Muscle layer of colon (tissue), 2 donors: ENCODE measurements around the gene BMP7.

Source experiments
- H3K27ac ChIP-seq: one replicate; pipeline ENCODE4 v1.7.0; 2013; ENCODE audit warnings: low read depth, mild to moderate bottlenecking, low read length, moderate library complexity
- H3K27me3 ChIP-seq, 2 donors: one replicate each; pipeline ENCODE4 v1.7.0; 2013; ENCODE audit warnings: low read length in 2 of 2, mild to moderate bottlenecking in 2 of 2; ENCODE audit not compliant: insufficient read depth in 2 of 2, control insufficient read depth in 1 of 2
- H3K36me3 ChIP-seq: one replicate; pipeline ENCODE4 v1.7.0; 2013; ENCODE audit warnings: mild to moderate bottlenecking, low read length; ENCODE audit not compliant: insufficient read depth
- H3K4me1 ChIP-seq: one replicate; pipeline ENCODE4 v1.7.0; 2013; ENCODE audit warnings: mild to moderate bottlenecking, low read length; ENCODE audit not compliant: insufficient read depth
- H3K4me3 ChIP-seq, 2 donors: one replicate each; pipeline ENCODE4 v1.7.0; 2013; ENCODE audit warnings: low read length in 2 of 2, low read depth in 1 of 2, mild to moderate bottlenecking in 1 of 2, moderate library complexity in 1 of 2
- H3K9ac ChIP-seq: one replicate; pipeline ENCODE4 v1.7.0; 2013; ENCODE audit warnings: low read length
- H3K9me3 ChIP-seq: one replicate; pipeline ENCODE4 v1.7.0; 2013; ENCODE audit warnings: mild to moderate bottlenecking, low read length
- donor health status: abdominal sarcoma.
- donor health status: Adenocarcinoma of cecum.

BMP7 gene

DNA sequence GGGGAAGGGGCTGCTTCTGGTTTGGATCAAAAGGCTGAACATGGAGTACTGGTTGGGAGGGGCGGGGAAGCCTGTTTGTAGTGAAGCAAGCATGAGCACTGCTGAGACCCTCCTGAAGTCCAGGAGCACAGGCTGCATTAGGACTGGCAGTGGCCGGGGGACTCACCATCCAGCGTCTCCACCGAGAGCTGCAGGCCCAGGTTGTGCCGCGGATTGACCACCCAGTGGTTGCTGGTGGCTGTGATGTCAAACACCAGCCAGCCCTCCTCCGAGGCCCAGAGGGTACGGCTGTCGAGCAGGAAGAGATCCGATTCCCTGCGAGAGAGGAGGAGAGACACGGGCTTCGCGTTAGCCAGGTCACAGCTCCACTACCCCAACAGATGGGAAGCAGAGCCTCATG lies 64.1 kb downstream of the BMP7 start:
- H3K27ac ChIP-seq: no peak overlapping the region
- peaks cover 0 to 13% of the 10 kb centered on the region in 2 donors for H3K27me3 ChIP-seq
- H3K9me3 ChIP-seq: no peaks in the 10 kb centered on the region
- no peak overlapping the region for H3K4me3 ChIP-seq
- no peaks in the 10 kb centered on the region for H3K36me3 ChIP-seq
- H3K4me1 ChIP-seq: no peaks in the 10 kb centered on the region
- H3K9ac ChIP-seq: no peak overlapping the region

- no peak overlapping the region for H3K9ac ChIP-seq
- H3K4me3 ChIP-seq: no peak overlapping the region
- no peaks in the 10 kb centered on the region for H3K4me1 ChIP-seq
- no peak overlapping the region for H3K27ac ChIP-seq
- peaks cover 0 to 13% of the 10 kb centered on the region in 2 donors for H3K27me3 ChIP-seq
- no peaks in the 10 kb centered on the region for H3K9me3 ChIP-seq
- H3K36me3 ChIP-seq: no peaks in the 10 kb centered on the region
Observed at GRCh38 chr20:57200882-57201695, 65.4 kb downstream of the BMP7 start.

DNA sequence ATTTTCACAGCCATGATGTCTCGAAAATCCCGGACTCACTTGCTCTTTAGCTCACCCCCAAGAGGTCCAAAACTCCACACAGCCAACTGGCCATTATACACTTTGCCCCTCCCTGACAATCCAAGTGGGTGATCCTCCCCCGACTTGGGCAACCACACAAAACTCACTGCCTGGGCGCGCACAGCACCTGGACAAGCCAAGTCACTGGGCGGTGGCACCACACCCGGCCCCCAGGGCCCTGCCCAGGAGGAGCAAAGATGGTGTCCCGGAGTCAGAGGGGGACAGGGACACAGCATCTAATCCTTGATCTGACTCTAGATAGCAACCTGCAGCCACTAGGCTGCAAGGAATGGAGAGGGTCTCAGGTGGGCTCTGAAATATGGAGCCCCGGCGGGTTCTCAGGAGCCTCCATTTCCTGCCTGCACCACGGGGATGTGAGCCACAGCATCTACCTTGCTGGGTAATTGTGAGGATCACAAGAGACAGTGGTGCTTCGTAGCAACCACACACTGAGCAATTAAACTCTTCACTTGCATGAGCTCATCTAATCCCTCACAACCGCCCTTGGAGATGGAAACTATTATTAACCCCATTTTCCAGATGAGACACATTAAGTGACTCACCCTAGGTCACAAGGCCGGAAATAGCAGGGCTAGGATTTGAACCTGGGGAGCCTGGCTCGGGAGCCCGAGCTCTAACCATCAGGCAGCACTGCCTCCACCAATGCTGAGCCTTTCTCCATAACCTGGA lies 66.6 kb downstream of the BMP7 start:
- Histone ChIP-seq H3K36me3 (no peaks in the 10 kb centered on the region), H3K4me3 (no peak overlapping the region), H3K4me1 (no peaks in the 10 kb centered on the region), H3K9me3 (no peaks in the 10 kb centered on the region), H3K9ac (no peak overlapping the region), H3K27ac (no peak overlapping the region), H3K27me3 (peaks cover 0 to 13% of the 10 kb centered on the region in 2 donors)

DNA sequence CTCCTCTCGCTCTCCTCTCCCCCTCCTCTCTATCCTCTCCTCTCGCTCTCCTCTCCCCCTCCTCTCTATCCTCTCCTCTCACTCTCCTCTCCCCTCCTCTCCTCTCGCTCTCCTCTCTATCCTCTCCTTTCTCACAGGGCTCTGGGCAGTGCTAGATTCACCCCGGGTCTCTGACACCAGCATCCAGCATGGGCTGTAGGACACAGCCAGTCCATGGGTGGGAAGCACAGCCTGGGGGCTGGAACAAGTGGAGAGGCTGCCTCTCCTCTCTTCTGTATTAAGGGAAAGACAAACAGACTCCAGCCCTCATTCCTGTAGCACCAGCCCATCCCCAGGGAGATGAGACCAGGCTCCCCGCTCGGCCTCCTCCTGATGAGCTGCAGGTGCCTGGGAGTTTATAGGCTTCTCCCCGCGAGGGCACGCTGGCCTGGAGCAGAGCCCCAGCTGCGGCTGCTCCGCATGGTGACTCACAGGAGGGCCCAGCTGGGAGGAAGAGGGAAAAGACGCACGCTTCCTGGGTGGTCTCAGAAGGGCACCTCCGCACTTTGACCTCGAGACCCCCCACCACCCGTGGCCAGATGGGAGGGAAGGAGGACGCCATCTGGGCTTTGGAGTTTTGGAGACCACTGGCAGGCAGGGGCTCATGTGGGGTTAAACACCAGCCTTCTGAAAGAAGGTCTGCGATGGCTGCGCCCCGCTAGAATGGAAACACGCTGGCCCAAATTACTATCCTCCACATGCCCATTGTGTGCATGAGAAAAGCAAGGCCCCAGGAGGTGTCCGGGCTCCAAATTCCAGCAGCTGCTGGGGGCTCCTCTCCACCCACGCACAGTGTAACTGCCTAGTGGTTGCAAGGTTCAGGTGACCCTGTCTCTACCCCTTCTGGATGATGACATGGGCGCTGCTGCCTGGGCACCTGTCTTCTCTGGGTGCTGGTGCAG lies 68.0 kb downstream of the BMP7 start:
- Histone ChIP-seq H3K9me3 (no peaks in the 10 kb centered on the region), H3K36me3 (no peaks in the 10 kb centered on the region), H3K27me3 (peaks cover 0 to 13% of the 10 kb centered on the region in 2 donors), H3K27ac (no peak overlapping the region), H3K4me1 (no peaks in the 10 kb centered on the region), H3K4me3 (no peak overlapping the region), H3K9ac (no peak overlapping the region)

DNA sequence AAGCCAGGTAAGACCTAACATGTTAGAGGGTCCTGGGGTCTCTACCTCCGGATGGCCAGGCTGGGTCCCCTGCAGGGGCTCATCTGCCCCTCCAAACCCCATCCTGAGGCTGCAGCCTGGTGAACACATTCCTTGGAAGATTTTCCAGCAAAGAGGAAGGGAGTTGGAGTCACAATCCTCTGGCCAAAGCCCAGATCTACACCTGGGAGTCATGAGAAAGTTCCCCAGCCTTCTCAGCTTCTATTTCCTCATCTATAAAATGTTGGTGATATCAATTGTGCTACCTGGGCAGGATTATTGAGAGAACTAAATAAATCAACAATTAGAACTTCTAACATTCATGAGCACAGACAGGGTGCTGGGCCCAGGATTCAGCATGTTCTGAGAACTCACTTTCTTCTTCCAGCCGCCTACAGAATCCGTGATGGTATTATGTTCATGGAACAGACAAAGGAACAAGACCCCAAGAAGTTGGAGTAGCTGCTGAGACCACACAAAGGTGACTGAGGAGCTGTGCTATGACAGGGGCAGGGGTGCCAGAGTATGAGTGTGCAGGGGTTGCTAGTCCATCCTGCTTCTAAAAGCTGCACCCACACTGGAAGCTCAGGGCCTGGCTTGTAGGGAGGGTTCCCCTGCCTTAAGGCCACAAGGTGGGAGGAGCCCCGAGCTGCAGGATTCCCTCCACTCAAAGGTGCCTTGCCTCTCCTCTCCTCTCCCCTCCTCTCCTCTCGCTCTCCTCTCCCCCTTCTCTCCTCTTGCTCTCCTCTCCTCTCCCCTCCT lies 68.9 kb downstream of the BMP7 start:
- peaks cover 0 to 13% of the 10 kb centered on the region in 2 donors for H3K27me3 ChIP-seq
- no peaks in the 10 kb centered on the region for H3K4me1 ChIP-seq
- no peak overlapping the region for H3K4me3 ChIP-seq

DNA sequence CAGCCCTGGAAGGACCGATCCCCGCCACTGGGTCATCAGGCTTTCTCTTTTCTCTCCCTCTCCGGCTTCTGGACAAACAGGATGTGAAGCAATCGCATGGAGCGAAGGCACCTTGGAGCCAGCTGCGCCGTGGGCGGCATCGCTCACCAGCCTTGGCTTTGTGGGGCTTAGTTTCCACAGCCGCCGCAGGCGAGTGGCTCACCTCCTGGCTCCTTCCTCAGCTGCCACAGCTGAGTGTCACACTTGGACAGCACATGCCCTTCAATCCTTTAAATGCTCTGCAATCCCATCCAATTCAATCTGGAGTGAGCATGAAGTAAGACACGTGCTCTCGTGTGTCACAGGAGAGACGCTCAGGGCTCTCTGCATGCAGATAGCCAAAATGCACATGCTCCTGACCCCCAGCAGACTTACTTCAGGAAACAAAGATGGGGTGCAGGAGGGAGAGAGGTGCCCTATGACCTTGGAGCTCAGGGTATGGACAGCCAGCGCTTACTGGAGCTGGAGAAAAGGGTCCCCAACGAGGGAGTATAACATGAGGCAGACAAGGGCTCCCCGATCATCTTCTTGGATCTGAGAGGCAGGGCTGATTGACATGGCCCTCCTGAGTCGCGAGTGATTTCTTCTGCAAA lies 70.9 kb downstream of the BMP7 start:
- Histone ChIP-seq H3K27ac (no peak overlapping the region), H3K4me3 (no peak overlapping the region), H3K9me3 (no peaks in the 10 kb centered on the region), H3K9ac (no peak overlapping the region), H3K27me3 (peaks cover 0 to 13% of the 10 kb centered on the region in 2 donors), H3K4me1 (no peaks in the 10 kb centered on the region), H3K36me3 (no peaks in the 10 kb centered on the region)

More for the DNA sequence above, 68.9 kb downstream of the BMP7 start:
- Histone ChIP-seq H3K36me3 (no peaks in the 10 kb centered on the region), H3K9me3 (no peaks in the 10 kb centered on the region), H3K27ac (no peak overlapping the region), H3K9ac (no peak overlapping the region)

- H3K4me1 ChIP-seq: no peaks in the 10 kb centered on the region
- no peak overlapping the region for H3K27ac ChIP-seq
- H3K9me3 ChIP-seq: no peaks in the 10 kb centered on the region
- H3K4me3 ChIP-seq: no peak overlapping the region
- peaks cover 0 to 11% of the 10 kb centered on the region in 2 donors for H3K27me3 ChIP-seq
- H3K36me3 ChIP-seq: no peaks in the 10 kb centered on the region
- H3K9ac ChIP-seq: no peak overlapping the region
Observed at GRCh38 chr20:57195023-57195422, 71.4 kb downstream of the BMP7 start.

GRCh38 chr20:57194154-57194553 lies 72.3 kb downstream of the BMP7 start:
- Histone ChIP-seq H3K36me3 (no peaks in the 10 kb centered on the region), H3K27ac (no peak overlapping the region), H3K4me1 (no peaks in the 10 kb centered on the region), H3K9ac (no peak overlapping the region), H3K4me3 (no peak overlapping the region), H3K9me3 (no peaks in the 10 kb centered on the region), H3K27me3 (peaks cover 0 to 8% of the 10 kb centered on the region in 2 donors)

DNA sequence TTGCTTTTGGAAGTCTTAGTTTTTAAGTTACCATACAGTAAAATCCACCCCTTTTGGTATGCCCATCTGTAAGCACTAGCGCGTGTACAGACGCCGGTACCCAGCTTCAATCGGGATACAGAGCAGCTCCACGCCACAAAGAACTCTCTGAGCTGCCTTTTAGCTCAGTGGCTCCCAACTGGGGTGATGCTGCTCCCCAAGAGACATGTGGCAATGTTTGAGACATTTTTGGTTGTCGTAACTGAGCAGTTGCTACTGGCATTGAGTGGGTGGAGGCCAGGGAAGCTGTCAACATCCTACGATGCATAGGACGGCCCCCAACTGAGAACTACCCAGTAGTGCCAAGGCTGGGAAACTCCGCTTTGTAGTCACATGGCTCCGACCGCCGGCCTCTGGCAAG lies 73.3 kb downstream of the BMP7 start:
- Histone ChIP-seq H3K4me3 (no peak overlapping the region), H3K36me3 (no peaks in the 10 kb centered on the region), H3K27ac (no peak overlapping the region), H3K27me3 (peaks cover 0 to 2% of the 10 kb centered on the region in 2 donors), H3K9me3 (no peaks in the 10 kb centered on the region), H3K9ac (no peak overlapping the region), H3K4me1 (no peaks in the 10 kb centered on the region)

DNA sequence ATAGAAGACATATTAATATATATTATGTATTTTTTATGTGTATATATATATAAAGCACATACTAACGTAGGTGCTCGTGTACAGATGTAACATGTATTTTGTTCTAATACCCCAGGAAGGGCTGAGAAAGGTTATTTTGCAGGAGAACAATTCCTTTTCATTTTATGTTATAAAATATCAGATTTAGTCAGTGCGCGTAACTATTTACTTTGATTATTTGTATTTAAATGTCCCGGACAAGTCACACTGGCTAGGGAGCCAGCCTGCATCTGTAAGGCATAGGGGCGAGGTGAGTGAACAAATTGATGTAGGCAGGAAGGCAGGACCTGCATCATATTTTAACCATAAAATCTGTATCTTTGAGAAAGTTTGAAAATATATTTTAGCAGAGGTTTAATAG lies 74.1 kb downstream of the BMP7 start:
- no peaks in the 10 kb centered on the region for H3K27me3 ChIP-seq
- H3K4me3 ChIP-seq: no peak overlapping the region
- no peaks in the 10 kb centered on the region for H3K9me3 ChIP-seq
- no peak overlapping the region for H3K9ac ChIP-seq
- H3K4me1 ChIP-seq: no peaks in the 10 kb centered on the region
- H3K36me3 ChIP-seq: no peaks in the 10 kb centered on the region
- H3K27ac ChIP-seq: no peak overlapping the region
